ENCODE measurements around the gene DST. TPM values are rescaled to one million over a fixed set of nuclear protein-coding genes. Genes with fewer than 3 reads are reported as not detected.

Gene DST
- total RNA-seq, 1 experiment from 2014 or later = 71.8 TPM

GRCh38 chr6:56613247-56613851, 29.3 kb downstream of the DST start:
- no peak for DNase-seq (ENCODE audit: low spot score)
- BruUV-seq (replicated peaks) = no TSS peak
- Histone ChIP-seq H3K4me1 (ENCODE audit: insufficient read depth, low read length, poor library complexity, severe bottlenecking) (no peaks in the 10 kb centered on the region), H3K4me3 (ENCODE audit: low read depth, low read length, poor library complexity, severe bottlenecking) (no peak overlapping the region), H3K27me3 (replicated peaks; ENCODE audit: insufficient read depth, low read depth, low read length, poor library complexity) (no peaks in the 10 kb centered on the region), H3K36me3 (ENCODE audit: insufficient read depth, low read length, poor library complexity, severe bottlenecking) (no peaks in the 10 kb centered on the region), H3K9me3 (ENCODE audit: low read depth, low read length, poor library complexity, severe bottlenecking) (no peaks in the 10 kb centered on the region), H3K27ac (ENCODE audit: low read depth, low read length, poor library complexity, severe bottlenecking) (no peak overlapping the region)
- intact Hi-C loops (cut with micrococcal nuclease; ENCODE audit: unreplicated experiment) = no loop called here
- ChIA-PET CTCF (no interaction called here), POLR2A (ENCODE audit: low non-redundant PET) (no interaction called here)
- TF ChIP-seq EZH2 (IDR thresholded peaks at IDR 0.05; ENCODE audit: borderline replicate concordance, low read depth, low read length, poor library complexity, severe bottlenecking) (no peak), CTCF (conservative IDR thresholded peaks at IDR 0.05; ENCODE audit: low read depth, low read length) (no peak)

DNA sequence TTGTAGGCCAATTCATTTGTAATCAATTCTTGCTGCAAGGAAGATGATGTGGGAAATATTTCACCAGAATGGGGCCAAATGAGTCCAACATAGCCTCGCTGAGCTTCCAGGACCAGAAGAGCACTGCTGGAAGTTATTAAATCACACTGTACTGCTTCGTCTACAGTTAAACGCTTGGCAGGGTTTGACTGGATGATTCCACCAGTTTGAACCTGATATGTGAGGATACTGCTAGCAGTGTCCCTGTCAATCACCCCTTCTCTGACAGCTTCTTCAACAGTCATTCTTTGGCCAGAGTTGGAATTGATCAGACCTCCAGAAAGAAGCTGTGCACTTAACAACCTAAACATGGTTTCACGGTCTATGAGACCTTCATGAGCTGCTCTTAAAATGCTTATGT, 34.4 kb downstream of the DST start:
- ChIA-PET POLR2A (ENCODE audit: low non-redundant PET) (no interaction called here), CTCF (no interaction called here)
- no TSS peak for BruUV-seq (replicated peaks)
- TF ChIP-seq EZH2 (IDR thresholded peaks at IDR 0.05; ENCODE audit: borderline replicate concordance, low read depth, low read length, poor library complexity, severe bottlenecking) (no peak), CTCF (conservative IDR thresholded peaks at IDR 0.05; ENCODE audit: low read depth, low read length) (no peak)
- Histone ChIP-seq H3K4me3 (ENCODE audit: low read depth, low read length, poor library complexity, severe bottlenecking) (no peak overlapping the region), H3K27me3 (replicated peaks; ENCODE audit: insufficient read depth, low read depth, low read length, poor library complexity) (no peaks in the 10 kb centered on the region), H3K9me3 (ENCODE audit: low read depth, low read length, poor library complexity, severe bottlenecking) (no peaks in the 10 kb centered on the region), H3K4me1 (ENCODE audit: insufficient read depth, low read length, poor library complexity, severe bottlenecking) (no peaks in the 10 kb centered on the region), H3K27ac (ENCODE audit: low read depth, low read length, poor library complexity, severe bottlenecking) (no peak overlapping the region), H3K36me3 (ENCODE audit: insufficient read depth, low read length, poor library complexity, severe bottlenecking) (no peaks in the 10 kb centered on the region)
- intact Hi-C loops (cut with micrococcal nuclease; ENCODE audit: unreplicated experiment) = no loop called here
- DNase-seq (ENCODE audit: low spot score) = no peak

GRCh38 chr6:56607111-56607752, 35.5 kb downstream of the DST start:
- BruUV-seq (replicated peaks) = no TSS peak
- Histone ChIP-seq H3K4me3 (ENCODE audit: low read depth, low read length, poor library complexity, severe bottlenecking) (no peak overlapping the region), H3K27ac (ENCODE audit: low read depth, low read length, poor library complexity, severe bottlenecking) (no peak overlapping the region), H3K4me1 (ENCODE audit: insufficient read depth, low read length, poor library complexity, severe bottlenecking) (no peaks in the 10 kb centered on the region), H3K27me3 (replicated peaks; ENCODE audit: insufficient read depth, low read depth, low read length, poor library complexity) (no peaks in the 10 kb centered on the region), H3K36me3 (ENCODE audit: insufficient read depth, low read length, poor library complexity, severe bottlenecking) (no peaks in the 10 kb centered on the region), H3K9me3 (ENCODE audit: low read depth, low read length, poor library complexity, severe bottlenecking) (no peaks in the 10 kb centered on the region)
- intact Hi-C loops (cut with micrococcal nuclease; ENCODE audit: unreplicated experiment) = no loop called here
- CTCF ChIA-PET = no interaction called here
- POLR2A ChIA-PET (ENCODE audit: low non-redundant PET) = no interaction called here
- TF ChIP-seq EZH2 (IDR thresholded peaks at IDR 0.05; ENCODE audit: borderline replicate concordance, low read depth, low read length, poor library complexity, severe bottlenecking) = no peak
- TF ChIP-seq CTCF (conservative IDR thresholded peaks at IDR 0.05; ENCODE audit: low read depth, low read length) = no peak
- no peak for DNase-seq (ENCODE audit: low spot score)
